ENCODE data around the gene NECTIN3. TPM values are rescaled to one million over a fixed set of nuclear protein-coding genes. Genes with fewer than 3 reads are reported as not detected.
A peak's percentile ranks its signal among the peaks of the same experiment; 100 is the strongest.

Gene NECTIN3, protein sequence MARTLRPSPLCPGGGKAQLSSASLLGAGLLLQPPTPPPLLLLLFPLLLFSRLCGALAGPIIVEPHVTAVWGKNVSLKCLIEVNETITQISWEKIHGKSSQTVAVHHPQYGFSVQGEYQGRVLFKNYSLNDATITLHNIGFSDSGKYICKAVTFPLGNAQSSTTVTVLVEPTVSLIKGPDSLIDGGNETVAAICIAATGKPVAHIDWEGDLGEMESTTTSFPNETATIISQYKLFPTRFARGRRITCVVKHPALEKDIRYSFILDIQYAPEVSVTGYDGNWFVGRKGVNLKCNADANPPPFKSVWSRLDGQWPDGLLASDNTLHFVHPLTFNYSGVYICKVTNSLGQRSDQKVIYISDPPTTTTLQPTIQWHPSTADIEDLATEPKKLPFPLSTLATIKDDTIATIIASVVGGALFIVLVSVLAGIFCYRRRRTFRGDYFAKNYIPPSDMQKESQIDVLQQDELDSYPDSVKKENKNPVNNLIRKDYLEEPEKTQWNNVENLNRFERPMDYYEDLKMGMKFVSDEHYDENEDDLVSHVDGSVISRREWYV
- 17.9 and 36.0 TPM in 2 replicates for total RNA-seq

- peak; percentile 77 for DNase-seq (ENCODE audit: extremely low read depth, low read depth, low spot score)
These were observed at the start of gene NECTIN3 for GRCh38 chr3:111071257-111072030. Gene NECTIN3 (plus strand): TSS chr3:111071816. CDS start chr3:111072018, 202 bp downstream.

DNA sequence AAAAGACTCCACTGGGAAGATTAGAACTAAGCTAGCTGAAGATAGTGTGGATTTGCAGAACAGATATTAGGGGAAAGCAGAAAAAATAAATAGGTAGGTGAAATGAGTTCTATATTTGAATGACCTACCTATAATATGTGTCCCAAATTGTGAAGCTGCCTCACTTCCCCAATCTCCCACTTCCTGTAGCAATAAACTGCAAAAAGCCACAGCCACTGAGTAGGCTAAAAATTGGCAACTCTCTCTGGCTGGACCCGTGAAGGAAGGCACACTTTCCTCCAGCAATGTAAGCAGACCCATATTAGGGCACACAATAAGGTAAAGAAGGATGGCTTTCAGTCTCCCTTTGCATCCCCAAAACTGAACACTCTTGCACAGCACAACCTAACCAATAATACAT lies 43.7 kb upstream of the NECTIN3 start:
- no peak for DNase-seq (ENCODE audit: extremely low read depth, low read depth, low spot score)

DNA sequence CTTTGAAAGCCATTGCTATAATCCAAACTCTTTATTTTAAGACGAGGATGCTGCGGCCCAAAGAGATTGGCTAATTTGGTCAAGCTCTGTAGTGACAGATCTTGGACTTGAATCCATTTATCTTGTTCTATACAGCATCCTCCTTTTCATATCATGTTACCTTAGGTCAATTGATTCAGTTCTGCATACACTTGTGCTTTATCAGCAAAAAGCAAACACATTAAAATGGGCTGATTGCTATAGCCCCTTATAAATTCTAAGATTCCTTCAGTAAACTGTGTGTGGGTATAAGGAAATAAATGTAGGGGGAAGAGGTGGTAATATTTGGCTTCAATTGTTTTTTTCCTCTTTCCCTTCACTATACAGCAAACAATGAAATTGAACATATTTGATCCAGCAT lies 40.1 kb upstream of the NECTIN3 start:
- no peak for DNase-seq (ENCODE audit: extremely low read depth, low read depth, low spot score)

- DNase-seq (ENCODE audit: extremely low read depth, low read depth, low spot score): no peak
These were observed 38.9 kb upstream of the NECTIN3 start for GRCh38 chr3:111032677-111033076.

- DNase-seq (ENCODE audit: extremely low read depth, low read depth, low spot score): no peak
These were observed 38.1 kb upstream of the NECTIN3 start for GRCh38 chr3:111033470-111034050.

DNA sequence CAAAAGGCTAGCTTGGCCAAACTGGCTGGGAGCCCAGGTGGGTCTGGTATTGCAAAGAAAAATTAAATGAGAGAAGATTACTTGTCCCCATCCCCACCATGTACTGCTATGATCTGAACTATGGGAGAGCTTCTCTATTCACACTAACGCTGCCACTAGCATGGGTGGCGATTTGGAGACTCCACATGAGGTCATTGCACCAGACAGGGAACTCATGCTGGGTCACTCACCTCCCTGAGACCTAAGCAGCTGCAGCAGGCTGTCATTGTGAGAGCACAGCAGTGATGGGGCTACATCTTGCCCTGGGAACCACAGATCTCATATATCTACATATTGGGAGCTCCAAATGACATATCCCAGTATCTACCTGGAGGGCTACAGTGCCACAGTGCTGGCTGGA lies 36.3 kb upstream of the NECTIN3 start:
- no peak for DNase-seq (ENCODE audit: extremely low read depth, low read depth, low spot score)

- no peak for DNase-seq (ENCODE audit: extremely low read depth, low read depth, low spot score)
These were observed 35.7 kb upstream of the NECTIN3 start for GRCh38 chr3:111035902-111036301.

- DNase-seq (ENCODE audit: extremely low read depth, low read depth, low spot score): no peak
These were observed 30.7 kb upstream of the NECTIN3 start for GRCh38 chr3:111040959-111041358.

- no peak for DNase-seq (ENCODE audit: extremely low read depth, low read depth, low spot score)
These were observed 26.1 kb upstream of the NECTIN3 start for GRCh38 chr3:111045564-111045963.

GRCh38 chr3:111047042-111047441 lies 24.6 kb upstream of the NECTIN3 start:
- DNase-seq (ENCODE audit: extremely low read depth, low read depth, low spot score): no peak

- no peak for DNase-seq (ENCODE audit: extremely low read depth, low read depth, low spot score)
These were observed 23.7 kb upstream of the NECTIN3 start for GRCh38 chr3:111047812-111048435.

- no peak for DNase-seq (ENCODE audit: extremely low read depth, low read depth, low spot score)
These were observed 20.3 kb upstream of the NECTIN3 start for GRCh38 chr3:111051354-111051753.

DNA sequence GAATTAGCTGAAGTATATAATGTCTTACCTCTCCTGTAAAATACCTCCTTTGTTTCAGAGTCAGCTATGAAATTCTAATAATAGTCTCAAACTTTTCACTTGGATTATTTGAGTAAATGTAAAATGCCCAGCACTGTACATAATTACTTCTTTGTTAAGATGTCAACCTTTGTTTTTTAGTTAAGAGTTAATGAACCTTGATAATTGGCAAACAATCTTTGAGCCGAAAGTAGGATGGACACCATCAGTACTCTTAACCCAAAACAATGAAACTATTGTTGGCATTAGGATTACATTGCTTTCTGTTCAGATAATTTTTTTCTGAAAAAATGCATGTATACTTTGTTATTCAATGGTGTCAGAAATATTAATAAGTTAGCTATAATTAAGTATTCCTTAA lies 3.0 kb upstream of the NECTIN3 start:
- DNase-seq (ENCODE audit: extremely low read depth, low read depth, low spot score): no peak

DNA sequence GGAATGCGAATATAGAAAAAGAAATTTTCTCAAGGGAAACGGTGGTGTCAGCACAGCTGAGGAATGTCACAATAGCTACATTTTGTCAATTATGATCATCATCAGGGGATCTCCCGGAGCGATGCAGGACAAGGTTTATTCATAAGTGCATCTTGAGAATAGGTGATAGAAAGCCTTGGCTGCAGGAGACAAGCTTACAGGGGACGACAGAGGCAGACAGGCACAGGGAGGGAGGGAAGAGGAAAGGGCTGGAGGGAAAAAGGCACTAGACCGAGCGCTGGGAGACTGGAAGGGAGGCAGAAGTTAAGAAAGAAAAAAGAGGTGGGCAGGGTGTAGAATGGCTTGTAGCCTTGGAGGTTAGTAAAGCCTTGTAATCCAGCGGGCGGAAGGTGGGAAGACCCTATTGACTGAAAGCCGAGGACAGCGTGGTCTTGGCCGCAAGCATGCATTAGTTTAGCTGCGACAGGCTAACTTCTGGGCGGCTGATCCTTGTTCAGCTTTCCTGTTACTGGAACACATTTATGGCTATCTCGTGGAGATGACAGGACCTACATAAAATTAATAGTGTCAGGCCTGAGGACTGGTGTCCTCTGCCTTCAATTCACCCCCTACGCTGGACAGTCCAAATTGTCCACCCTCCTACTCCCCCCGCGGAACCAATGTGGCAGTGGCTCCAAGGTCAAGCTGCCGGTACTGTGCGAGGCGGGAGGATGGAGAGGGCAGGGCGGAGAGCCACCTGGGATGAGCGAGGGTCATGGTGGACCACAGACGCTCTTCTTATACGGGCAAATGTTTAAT lies 1.4 kb upstream of the NECTIN3 start:
- DNase-seq (ENCODE audit: extremely low read depth, low read depth, low spot score): no peak

DNA sequence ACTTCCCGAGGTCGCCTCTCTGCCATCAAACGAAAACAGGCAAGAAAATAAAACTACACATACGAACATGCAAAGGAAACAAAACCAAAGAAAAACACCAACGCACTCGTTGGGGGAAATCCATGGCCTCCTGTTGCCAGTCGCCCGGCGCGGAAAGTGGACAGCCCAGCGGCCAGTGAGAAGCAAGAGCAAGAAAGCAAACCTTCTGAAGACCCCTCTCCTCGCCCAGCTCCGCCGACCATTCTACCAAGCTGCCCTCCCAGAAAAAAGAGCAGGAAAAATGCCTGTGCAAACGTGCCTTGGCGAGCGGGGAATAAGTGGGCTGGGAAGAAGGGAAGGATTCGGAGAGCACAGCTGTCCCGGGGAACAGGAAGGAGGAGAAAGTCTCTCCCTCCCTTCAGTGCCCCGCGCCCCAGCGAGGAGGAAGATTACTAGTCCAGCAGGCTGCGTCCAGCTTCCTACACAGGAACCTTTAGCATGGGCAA lies 802 bp upstream of the NECTIN3 start:
- DNase-seq (ENCODE audit: extremely low read depth, low read depth, low spot score): peak; percentile 2

GRCh38 chr3:111072031-111072921 lies 660 bp downstream of the NECTIN3 start:
- peak; percentile 7 for DNase-seq (ENCODE audit: extremely low read depth, low read depth, low spot score)

DNA sequence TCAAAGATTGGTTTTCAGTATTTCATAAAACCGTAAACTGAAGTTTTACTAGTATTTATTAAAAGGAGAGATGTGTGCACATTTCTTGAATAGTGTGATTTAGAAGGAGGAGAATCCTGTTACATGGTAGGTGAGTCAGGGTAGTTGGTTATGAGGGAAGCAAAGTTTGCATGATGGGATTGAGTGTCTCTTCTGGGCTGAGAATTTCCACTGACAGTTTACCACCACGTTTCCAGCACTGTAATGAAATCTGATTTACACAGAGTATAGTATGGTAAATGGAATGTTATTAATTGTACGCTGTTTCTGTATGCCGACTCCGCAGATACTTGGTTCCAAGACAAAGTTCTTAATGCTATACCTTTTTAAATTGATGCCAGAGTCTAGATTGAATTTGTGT lies 1.6 kb downstream of the NECTIN3 start:
- DNase-seq (ENCODE audit: extremely low read depth, low read depth, low spot score): no peak

- no peak for DNase-seq (ENCODE audit: extremely low read depth, low read depth, low spot score)
These were observed 5.1 kb downstream of the NECTIN3 start for GRCh38 chr3:111076732-111077131.

DNA sequence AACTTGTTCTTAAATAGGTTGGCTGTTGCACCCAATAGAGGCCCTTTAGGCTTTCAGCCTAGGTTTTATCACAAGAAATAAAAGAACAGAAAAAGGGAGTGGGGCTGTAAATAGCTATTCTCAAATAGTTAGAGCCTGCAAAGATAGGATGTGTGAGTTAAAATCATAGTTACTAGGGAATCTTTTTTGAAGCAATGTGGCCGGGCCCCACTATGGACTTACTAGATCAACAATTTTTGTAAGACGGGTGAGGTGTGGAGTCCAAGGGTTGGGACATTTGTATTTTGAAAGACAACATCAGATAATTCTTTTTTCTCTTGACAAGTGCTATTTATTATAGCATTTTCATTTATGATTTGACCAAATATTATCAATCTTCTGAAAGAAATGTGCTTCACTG lies 5.8 kb downstream of the NECTIN3 start:
- no peak for DNase-seq (ENCODE audit: extremely low read depth, low read depth, low spot score)
